Measurements from ENCODE around the gene VIPR1.

VIPR1 gene

GRCh38 chr3:42493798-42494151 is 8.7 kb upstream of the VIPR1 start:
- TF ChIP-seq, protein P1, sequence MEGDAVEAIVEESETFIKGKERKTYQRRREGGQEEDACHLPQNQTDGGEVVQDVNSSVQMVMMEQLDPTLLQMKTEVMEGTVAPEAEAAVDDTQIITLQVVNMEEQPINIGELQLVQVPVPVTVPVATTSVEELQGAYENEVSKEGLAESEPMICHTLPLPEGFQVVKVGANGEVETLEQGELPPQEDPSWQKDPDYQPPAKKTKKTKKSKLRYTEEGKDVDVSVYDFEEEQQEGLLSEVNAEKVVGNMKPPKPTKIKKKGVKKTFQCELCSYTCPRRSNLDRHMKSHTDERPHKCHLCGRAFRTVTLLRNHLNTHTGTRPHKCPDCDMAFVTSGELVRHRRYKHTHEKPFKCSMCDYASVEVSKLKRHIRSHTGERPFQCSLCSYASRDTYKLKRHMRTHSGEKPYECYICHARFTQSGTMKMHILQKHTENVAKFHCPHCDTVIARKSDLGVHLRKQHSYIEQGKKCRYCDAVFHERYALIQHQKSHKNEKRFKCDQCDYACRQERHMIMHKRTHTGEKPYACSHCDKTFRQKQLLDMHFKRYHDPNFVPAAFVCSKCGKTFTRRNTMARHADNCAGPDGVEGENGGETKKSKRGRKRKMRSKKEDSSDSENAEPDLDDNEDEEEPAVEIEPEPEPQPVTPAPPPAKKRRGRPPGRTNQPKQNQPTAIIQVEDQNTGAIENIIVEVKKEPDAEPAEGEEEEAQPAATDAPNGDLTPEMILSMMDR (IDR thresholded peaks at IDR 0.05; ENCODE audit: extremely low read depth, missing control alignments): no peak
- DNase-seq (ENCODE audit: low spot score): no peak

DNA sequence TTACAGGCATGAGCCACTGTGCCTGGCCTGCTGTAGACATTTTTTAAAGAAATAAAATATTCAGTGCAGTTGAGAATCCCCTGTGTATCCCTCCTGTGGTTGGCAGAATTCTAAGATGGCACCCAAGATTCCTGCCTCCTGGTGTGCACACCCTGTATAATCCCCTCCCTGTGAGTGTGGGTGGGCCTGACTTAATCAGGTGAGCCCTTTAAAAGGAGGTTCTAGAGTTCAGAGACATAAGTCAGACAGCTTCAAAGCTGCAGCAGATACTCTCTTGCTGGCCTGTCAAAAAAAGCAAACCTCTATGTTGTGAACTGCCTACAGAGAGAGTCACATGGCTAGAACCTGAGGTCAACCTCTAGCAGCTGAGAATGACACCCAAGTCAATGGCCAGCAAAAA is 7.0 kb upstream of the VIPR1 start:
- no peak for DNase-seq (ENCODE audit: low spot score)

DNA sequence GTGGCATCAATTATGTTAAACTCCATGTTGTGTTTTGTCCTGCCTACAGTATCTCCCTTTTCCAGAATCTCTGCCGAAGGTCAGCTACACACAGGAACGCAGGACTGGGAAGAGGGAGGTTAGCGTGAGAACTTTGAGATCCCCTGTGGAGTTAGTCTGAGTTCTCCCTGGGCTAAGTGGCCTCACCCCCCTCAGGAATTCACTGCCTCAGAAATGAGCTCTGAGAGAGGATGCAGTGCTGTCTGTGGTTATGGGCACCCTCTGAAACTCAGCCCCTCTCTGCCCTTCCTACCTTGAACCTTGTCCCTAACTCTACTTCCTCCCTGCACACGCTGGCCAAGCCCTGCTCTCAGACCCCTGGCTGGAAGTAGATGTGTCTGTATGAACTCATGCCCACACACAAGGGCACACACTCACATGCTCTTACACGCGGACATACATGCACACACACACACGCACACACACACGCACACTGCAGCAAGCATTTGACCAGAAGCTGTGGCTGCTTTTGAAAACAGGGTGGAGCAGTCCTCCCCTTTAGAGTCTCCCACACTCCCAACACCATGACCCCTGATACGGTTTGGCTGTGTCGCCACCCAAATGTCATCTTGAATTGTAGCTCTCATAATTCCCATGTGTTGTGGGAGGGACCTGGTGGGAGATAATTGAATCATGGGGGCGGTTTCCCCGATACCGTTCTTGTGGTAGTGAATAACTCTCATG is 5.3 kb upstream of the VIPR1 start:
- DNase-seq (ENCODE audit: low spot score): no peak
- TF ChIP-seq, protein P1 (IDR thresholded peaks at IDR 0.05; ENCODE audit: extremely low read depth, missing control alignments): no peak

More for the DNA sequence above, 7.0 kb upstream of the VIPR1 start:
- TF ChIP-seq, protein P1 (IDR thresholded peaks at IDR 0.05; ENCODE audit: extremely low read depth, missing control alignments): no peak

- DNase-seq (ENCODE audit: low spot score): no peak
Measured at GRCh38 chr3:42498034-42498433, 4.4 kb upstream of the VIPR1 start.

DNA sequence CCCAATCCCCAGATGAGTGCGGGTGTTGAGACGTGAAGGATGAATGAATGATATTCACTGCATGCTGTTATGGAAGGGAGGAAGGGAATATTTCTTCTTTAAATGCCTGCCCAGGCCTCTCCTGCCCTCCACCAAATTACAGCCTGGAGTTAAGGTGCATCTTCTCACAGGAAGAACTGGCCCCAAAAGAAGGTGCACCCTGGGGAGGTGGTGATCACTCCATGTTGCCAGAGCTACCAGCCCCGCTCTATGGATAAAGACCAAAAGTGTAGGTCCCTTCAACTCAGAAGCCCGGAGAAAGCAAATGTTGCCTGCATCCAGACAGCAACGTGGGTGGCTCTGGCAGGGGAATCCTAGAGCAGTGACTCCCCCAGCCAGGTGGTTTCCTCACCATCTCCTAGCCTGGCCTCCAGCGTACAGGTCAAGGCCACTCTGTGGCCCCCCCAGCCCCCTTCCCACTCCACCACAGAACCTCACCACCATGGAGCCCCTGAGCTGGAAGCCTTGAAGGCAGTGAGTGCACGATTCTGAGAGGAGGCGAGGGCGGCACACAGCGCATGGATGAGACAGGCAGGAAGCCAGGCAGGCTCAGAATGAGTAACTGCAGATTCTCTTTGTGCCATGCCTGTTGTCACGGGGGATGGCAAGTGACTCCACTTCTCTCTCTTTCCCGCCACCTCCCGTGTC is 3.5 kb upstream of the VIPR1 start:
- DNase-seq (ENCODE audit: low spot score): no peak
- TF ChIP-seq, protein P1 (IDR thresholded peaks at IDR 0.05; ENCODE audit: extremely low read depth, missing control alignments): no peak

More at GRCh38 chr3:42498034-42498433, 4.4 kb upstream of the VIPR1 start:
- TF ChIP-seq, protein P1 (IDR thresholded peaks at IDR 0.05; ENCODE audit: extremely low read depth, missing control alignments): no peak

DNA sequence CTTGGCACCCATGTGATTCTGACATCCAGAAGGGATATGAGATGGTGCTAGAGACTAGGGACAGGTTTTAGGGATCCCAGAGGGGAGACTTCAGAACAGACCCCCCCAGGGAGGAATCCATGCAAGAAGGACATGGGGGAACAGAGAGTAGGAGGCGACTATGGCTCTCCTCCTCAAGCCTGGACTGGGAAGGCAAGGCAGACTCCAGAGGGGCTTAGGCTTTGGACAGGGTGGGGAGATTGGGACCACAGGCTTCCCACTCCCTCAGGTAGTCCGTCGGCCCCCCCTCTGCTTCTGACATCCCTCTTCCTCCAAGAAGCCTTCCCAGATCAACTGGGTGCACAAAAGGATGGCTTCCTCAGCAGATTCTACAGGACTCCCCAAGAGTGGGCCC is 3.0 kb upstream of the VIPR1 start:
- no peak for DNase-seq (ENCODE audit: low spot score)

GRCh38 chr3:42500091-42500490 is 2.4 kb upstream of the VIPR1 start:
- TF ChIP-seq, protein P1 (IDR thresholded peaks at IDR 0.05; ENCODE audit: extremely low read depth, missing control alignments): no peak
- no peak for DNase-seq (ENCODE audit: low spot score)

More for the DNA sequence above, 3.0 kb upstream of the VIPR1 start:
- TF ChIP-seq, protein P1 (IDR thresholded peaks at IDR 0.05; ENCODE audit: extremely low read depth, missing control alignments): no peak

Measured in GM20000 (cell line).